ENCODE data around the gene MYCBP2. TPM values are rescaled to one million over a fixed set of nuclear protein-coding genes. Genes with fewer than 3 reads are reported as not detected.

Gene MYCBP2
- total RNA-seq, 1 donor from 2014 or later = 233 TPM

DNA sequence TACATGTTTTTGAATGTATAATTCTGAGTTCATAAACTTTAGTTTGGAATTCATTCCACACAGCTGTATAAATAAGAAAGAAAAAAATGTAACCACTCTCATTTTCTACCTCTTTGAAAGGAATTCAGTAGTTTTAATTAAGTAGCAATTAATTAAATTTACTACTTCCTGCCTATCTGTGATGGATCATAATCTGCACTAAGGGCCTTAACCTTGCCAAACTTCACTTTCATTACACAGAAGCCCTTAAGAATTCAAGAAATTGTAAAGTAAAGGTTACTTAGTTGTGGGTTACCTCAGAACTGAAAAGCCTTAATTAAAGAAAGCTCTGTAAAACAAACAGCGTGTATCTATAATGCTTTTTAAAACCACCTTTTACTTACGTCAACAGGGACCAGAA is 188.1 kb downstream of the MYCBP2 start:
- Mint-ChIP-seq H3K4me1 (ENCODE audit: low read depth, unreplicated experiment) (no peaks in the 10 kb centered on the region), H3K27ac (ENCODE audit: unreplicated experiment) (no peak overlapping the region), H3K36me3 (ENCODE audit: unreplicated experiment) (no peaks in the 10 kb centered on the region), H3K9me3 (ENCODE audit: unreplicated experiment) (no peaks in the 10 kb centered on the region), H3K27me3 (ENCODE audit: unreplicated experiment) (peaks cover 4% of the 10 kb centered on the region), H3K4me3 (ENCODE audit: unreplicated experiment) (no peak overlapping the region)
- no peak for DNase-seq
- TF ChIP-seq, protein P1, sequence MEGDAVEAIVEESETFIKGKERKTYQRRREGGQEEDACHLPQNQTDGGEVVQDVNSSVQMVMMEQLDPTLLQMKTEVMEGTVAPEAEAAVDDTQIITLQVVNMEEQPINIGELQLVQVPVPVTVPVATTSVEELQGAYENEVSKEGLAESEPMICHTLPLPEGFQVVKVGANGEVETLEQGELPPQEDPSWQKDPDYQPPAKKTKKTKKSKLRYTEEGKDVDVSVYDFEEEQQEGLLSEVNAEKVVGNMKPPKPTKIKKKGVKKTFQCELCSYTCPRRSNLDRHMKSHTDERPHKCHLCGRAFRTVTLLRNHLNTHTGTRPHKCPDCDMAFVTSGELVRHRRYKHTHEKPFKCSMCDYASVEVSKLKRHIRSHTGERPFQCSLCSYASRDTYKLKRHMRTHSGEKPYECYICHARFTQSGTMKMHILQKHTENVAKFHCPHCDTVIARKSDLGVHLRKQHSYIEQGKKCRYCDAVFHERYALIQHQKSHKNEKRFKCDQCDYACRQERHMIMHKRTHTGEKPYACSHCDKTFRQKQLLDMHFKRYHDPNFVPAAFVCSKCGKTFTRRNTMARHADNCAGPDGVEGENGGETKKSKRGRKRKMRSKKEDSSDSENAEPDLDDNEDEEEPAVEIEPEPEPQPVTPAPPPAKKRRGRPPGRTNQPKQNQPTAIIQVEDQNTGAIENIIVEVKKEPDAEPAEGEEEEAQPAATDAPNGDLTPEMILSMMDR (IDR thresholded peaks at IDR 0.05; ENCODE audit: partially characterized antibody, unreplicated experiment) = no peak

DNA sequence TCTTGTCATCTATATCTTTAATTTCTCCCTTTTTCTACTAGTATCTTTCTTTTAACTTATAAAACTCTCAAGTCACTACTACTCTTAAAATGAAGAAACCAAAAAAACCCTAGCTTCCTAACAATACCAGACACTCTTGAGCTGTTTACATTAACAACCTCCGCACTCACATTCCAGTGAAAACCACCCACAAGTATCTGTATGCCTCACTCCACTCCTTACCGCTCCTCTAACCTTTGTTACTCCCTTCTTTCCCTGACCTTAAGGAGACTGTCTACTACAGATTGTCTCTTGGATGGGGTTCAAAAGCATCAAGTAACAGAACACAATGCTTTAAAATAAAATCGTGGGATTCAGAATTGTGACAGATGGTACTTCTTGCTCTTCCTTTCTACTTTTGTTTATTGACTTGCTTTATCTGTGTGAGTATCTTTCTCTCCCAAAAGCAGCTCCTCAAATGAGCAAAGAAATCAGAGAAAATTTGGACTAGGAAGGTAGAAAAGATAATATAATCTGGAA is 189.9 kb downstream of the MYCBP2 start:
- TF ChIP-seq, protein P1 (IDR thresholded peaks at IDR 0.05; ENCODE audit: partially characterized antibody, unreplicated experiment) = no peak
- Mint-ChIP-seq H3K9me3 (ENCODE audit: unreplicated experiment) (no peaks in the 10 kb centered on the region), H3K4me3 (ENCODE audit: unreplicated experiment) (no peak overlapping the region), H3K36me3 (ENCODE audit: unreplicated experiment) (no peaks in the 10 kb centered on the region), H3K4me1 (ENCODE audit: low read depth, unreplicated experiment) (no peaks in the 10 kb centered on the region), H3K27ac (ENCODE audit: unreplicated experiment) (no peak overlapping the region), H3K27me3 (ENCODE audit: unreplicated experiment) (peaks cover 4% of the 10 kb centered on the region)
- DNase-seq = no peak

DNA sequence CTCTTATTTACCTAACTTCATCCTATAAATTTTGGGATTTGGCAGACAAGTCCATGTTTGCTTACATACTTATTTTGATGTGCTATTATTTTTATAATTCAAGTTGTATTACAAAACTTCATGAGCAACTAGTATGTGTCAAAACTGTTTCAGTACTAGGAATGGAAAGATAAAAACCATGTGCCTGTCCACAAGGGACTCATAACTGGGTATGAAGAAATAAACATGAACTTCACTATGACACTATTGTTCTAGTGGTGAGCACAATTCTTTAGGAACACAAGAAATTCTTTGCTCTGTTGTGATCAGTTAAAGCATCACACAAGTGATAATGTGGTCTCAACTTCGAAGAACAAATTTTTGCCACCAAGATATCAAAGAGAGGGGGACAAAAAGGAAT is 202.5 kb downstream of the MYCBP2 start:
- no peak overlapping the region for H3K4me3 Mint-ChIP-seq (ENCODE audit: unreplicated experiment)
- no peaks in the 10 kb centered on the region for H3K4me1 Mint-ChIP-seq (ENCODE audit: low read depth, unreplicated experiment)
- H3K36me3 Mint-ChIP-seq (ENCODE audit: unreplicated experiment) = no peaks in the 10 kb centered on the region
- no peaks in the 10 kb centered on the region for H3K27me3 Mint-ChIP-seq (ENCODE audit: unreplicated experiment)
- no peak overlapping the region for H3K27ac Mint-ChIP-seq (ENCODE audit: unreplicated experiment)
- DNase-seq = no peak
- TF ChIP-seq, protein P1 (IDR thresholded peaks at IDR 0.05; ENCODE audit: partially characterized antibody, unreplicated experiment) = no peak
- peaks cover 1% of the 10 kb centered on the region for H3K9me3 Mint-ChIP-seq (ENCODE audit: unreplicated experiment)

DNA sequence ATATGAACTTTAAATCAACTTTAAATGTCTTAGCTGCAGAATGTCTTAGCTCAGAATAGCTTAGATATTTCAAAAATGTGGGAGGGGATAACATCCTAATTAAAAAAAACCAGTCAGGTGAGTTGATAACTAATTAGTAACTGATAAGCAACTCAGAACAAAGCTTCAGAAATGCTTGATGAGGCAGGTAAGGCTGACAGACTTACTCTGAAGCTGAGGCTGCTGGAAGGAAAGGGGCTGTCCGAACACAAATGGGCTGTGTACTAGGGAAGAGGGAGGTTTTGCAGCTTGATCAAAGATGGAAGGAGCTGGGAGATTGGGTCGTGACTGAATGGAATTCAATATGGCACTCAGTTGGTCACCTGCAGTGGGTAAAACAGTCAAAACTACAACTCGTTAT is 208.8 kb downstream of the MYCBP2 start:
- no peak for DNase-seq
- Mint-ChIP-seq H3K27me3 (ENCODE audit: unreplicated experiment) (no peaks in the 10 kb centered on the region), H3K9me3 (ENCODE audit: unreplicated experiment) (no peaks in the 10 kb centered on the region), H3K27ac (ENCODE audit: unreplicated experiment) (no peak overlapping the region), H3K36me3 (ENCODE audit: unreplicated experiment) (no peaks in the 10 kb centered on the region), H3K4me1 (ENCODE audit: low read depth, unreplicated experiment) (no peaks in the 10 kb centered on the region), H3K4me3 (ENCODE audit: unreplicated experiment) (no peak overlapping the region)
- TF ChIP-seq, protein P1 (IDR thresholded peaks at IDR 0.05; ENCODE audit: partially characterized antibody, unreplicated experiment) = no peak

DNA sequence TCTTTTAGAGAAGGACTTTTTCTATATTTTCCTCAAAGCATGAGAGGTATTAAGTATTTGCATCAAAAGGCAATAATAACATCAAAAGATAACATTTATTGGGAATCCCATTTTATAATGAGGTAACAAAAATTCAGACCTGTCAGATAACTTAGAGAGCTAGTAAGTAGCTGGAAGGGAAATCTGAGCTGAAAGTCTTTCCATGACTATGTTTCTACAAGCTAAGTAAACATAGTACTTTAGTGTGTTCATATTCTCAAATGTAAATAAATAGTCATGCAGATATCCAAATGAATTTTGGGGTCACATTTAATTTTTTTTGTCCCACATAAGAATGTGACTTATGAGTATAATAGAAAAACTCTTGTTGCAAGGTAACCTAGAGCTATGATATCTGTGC is 212.6 kb downstream of the MYCBP2 start:
- H3K9me3 Mint-ChIP-seq (ENCODE audit: unreplicated experiment) = peaks cover 13% of the 10 kb centered on the region
- DNase-seq = no peak
- no peak overlapping the region for H3K4me3 Mint-ChIP-seq (ENCODE audit: unreplicated experiment)
- peaks cover 23% of the 10 kb centered on the region for H3K36me3 Mint-ChIP-seq (ENCODE audit: unreplicated experiment)
- TF ChIP-seq, protein P1 (IDR thresholded peaks at IDR 0.05; ENCODE audit: partially characterized antibody, unreplicated experiment) = no peak
- H3K4me1 Mint-ChIP-seq (ENCODE audit: low read depth, unreplicated experiment) = no peaks in the 10 kb centered on the region
- H3K27ac Mint-ChIP-seq (ENCODE audit: unreplicated experiment) = no peak overlapping the region
- no peaks in the 10 kb centered on the region for H3K27me3 Mint-ChIP-seq (ENCODE audit: unreplicated experiment)
